H1 (cell line): ENCODE results near the gene ITGAE. TPM values are rescaled to one million over a fixed set of nuclear protein-coding genes. Genes with fewer than 3 reads are reported as not detected.

ENCODE experiments used
- BACH1 ChIP-seq: IDR thresholded peaks from 2 replicates; pipeline ENCODE4 v1.6.1; 2012; ENCODE audit warnings: low read length, improper control_type of control experiment
- POLR2A ChIP-seq, 2 experiments: IDR thresholded peaks; 1 replicate in 1 of 2; 2 replicates in 1 of 2; pipeline ENCODE4 v1.6.1; 2011; ENCODE audit warnings: low read depth in 2 of 2, low read length in 2 of 2, mild to moderate bottlenecking in 2 of 2; ENCODE audit errors: control extremely low read depth in 1 of 2
- RFX5 ChIP-seq: IDR thresholded peaks from 2 replicates; pipeline ENCODE4 v1.6.1; 2011; ENCODE audit warnings: low read depth, low read length, improper control_type of control experiment, borderline replicate concordance
- SAP30 ChIP-seq: fragments of 300-600 bp; sonication (generic); IDR thresholded peaks from 2 replicates; pipeline ENCODE4 v1.7.1; 2012; ENCODE audit warnings: low read length, moderate library complexity, mild to moderate bottlenecking, inconsistent platforms; ENCODE audit not compliant: insufficient read depth, insufficient replicate concordance
- TBP ChIP-seq: IDR thresholded peaks from 2 replicates; pipeline ENCODE4 v1.6.1; 2011; ENCODE audit warnings: low read depth, low read length, improper control_type of control experiment
- polyA plus RNA-seq, 7 experiments: library from polyadenylated mRNA; depleted of rRNA in 3 of 7; stranded (reverse) in 5 of 7; unstranded in 2 of 7; fragments of >200 nt in 5 of 7; fragments of 200-250 nt in 2 of 7; gene quantifications; 1 replicate in 5 of 7; 2 replicates in 1 of 7; 4 replicates in 1 of 7; pipeline versions ENCODE4 v1.2.1 to v1.2.3, GENCODE V29; 2011 to 2013; ENCODE audit warnings: missing spikeins in 2 of 7, mixed read lengths in 2 of 7
- total RNA-seq: library from RNA; stranded (reverse); fragmentation: NEBNext Ultra II Directional; extraction: Animal tissue kit (Norgen Biotek cat#: 25700); gene quantifications from 2 replicates; pipeline ENCODE4 v1.2.1, GENCODE V29; 2021
- TF ChIP-seq, protein P1 (sequence below): IDR thresholded peaks from 2 replicates; pipeline ENCODE4 v1.6.1; 2012; ENCODE audit warnings: inconsistent platforms

ITGAE gene
- total and polyA plus RNA-seq, 2 of the 8 experiments (the other 6 are each of a cell fraction or from before 2014, with no cell fraction given) = 23.2 to 43.1 TPM

DNA sequence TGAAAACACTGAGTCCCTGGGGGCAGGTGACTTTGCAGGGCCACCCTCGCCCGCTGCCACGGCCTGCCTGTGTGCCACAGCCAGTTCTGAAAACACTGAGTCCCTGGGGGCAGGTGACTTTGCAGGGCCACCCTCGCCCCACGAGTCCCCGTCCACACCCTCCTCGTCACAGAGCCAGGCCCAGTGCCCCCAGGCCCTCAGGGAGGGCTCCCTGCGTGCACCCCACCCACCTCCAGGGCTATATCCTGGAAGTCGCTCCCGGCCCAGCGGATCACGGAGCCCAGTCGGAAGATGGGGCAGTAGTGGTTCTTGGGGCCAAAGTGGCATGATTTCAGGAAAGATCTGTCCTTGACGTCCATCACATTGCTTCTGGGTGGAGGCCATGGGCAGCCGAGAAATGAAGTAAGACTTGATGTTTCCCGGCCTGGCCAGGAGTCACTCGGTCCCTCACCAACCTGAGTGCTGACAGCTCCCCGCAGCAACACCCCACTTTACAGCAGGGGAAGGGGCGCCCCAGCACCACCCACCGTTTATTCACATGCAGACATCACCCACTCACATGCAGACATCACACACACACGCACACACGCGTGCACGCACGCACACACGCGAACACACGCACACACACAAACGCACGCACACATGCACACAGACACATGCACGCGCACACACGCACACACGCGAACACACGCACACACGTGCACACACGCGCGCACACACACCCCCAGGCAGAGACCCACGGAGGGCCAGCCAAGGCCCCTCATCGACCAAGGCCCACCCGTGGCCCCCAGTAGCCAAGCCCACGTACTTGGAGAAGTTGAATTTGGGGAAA, 111.5 kb downstream of the ITGAE start (continued):
- TF ChIP-seq, protein P1, sequence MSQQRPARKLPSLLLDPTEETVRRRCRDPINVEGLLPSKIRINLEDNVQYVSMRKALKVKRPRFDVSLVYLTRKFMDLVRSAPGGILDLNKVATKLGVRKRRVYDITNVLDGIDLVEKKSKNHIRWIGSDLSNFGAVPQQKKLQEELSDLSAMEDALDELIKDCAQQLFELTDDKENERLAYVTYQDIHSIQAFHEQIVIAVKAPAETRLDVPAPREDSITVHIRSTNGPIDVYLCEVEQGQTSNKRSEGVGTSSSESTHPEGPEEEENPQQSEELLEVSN = no peak
- TF ChIP-seq TBP (no peak), BACH1 (no peak), POLR2A (IDR thresholded peaks at IDR 0.05; ENCODE audit: control extremely low read depth in 1 of 2, low read depth in 2 of 2, low read length in 2 of 2) (no peak), RFX5 (no peak), SAP30 (no peak)
